ENCODE measurements around the gene ABCC5.
"Not testable (repeated sequence)": the region's sequence is repeated elsewhere in the genome, so short reads cannot be mapped to it uniquely, and the experiment has no call there.

Gene ABCC5

DNA sequence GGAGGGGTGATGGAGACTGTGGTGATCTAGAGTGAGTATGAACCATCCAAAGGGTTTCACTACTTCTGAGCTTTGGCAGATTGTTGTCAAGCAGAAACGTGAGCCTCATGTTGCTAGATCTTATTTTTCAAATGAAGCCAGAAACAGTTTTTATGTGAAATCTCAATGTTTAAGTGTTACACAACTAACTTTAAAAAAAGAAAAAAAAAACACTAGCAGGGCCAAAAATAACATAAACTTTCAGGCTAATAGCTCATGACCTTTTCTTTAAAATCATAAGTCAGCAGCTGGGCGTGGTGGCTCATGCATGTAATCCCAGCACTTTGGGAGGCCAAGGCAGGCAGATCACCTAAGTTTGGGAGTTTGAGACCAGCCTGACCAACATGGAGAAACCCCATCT lies 11.8 kb upstream of the ABCC5 start:
- TF ChIP-seq, protein P1, sequence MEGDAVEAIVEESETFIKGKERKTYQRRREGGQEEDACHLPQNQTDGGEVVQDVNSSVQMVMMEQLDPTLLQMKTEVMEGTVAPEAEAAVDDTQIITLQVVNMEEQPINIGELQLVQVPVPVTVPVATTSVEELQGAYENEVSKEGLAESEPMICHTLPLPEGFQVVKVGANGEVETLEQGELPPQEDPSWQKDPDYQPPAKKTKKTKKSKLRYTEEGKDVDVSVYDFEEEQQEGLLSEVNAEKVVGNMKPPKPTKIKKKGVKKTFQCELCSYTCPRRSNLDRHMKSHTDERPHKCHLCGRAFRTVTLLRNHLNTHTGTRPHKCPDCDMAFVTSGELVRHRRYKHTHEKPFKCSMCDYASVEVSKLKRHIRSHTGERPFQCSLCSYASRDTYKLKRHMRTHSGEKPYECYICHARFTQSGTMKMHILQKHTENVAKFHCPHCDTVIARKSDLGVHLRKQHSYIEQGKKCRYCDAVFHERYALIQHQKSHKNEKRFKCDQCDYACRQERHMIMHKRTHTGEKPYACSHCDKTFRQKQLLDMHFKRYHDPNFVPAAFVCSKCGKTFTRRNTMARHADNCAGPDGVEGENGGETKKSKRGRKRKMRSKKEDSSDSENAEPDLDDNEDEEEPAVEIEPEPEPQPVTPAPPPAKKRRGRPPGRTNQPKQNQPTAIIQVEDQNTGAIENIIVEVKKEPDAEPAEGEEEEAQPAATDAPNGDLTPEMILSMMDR (IDR thresholded peaks at IDR 0.05; ENCODE audit: poor library complexity, severe bottlenecking) = no peak
- Histone ChIP-seq H3K27ac (ENCODE audit: poor library complexity, severe bottlenecking) (no peak overlapping the region), H3K4me1 (ENCODE audit: insufficient read depth, poor library complexity, severe bottlenecking) (no peaks in the 10 kb centered on the region), H3K27me3 (ENCODE audit: insufficient read depth, poor library complexity, severe bottlenecking) (no peaks in the 10 kb centered on the region), H3K36me3 (ENCODE audit: low read depth) (no peaks in the 10 kb centered on the region), H3K9me3 (ENCODE audit: severe bottlenecking) (no peaks in the 10 kb centered on the region), H3K4me3 (ENCODE audit: severe bottlenecking) (no peak overlapping the region)
- ATAC-seq (ENCODE audit: low read depth) (no peak), DNase-seq (ENCODE audit: low spot score) (no peak)

DNA sequence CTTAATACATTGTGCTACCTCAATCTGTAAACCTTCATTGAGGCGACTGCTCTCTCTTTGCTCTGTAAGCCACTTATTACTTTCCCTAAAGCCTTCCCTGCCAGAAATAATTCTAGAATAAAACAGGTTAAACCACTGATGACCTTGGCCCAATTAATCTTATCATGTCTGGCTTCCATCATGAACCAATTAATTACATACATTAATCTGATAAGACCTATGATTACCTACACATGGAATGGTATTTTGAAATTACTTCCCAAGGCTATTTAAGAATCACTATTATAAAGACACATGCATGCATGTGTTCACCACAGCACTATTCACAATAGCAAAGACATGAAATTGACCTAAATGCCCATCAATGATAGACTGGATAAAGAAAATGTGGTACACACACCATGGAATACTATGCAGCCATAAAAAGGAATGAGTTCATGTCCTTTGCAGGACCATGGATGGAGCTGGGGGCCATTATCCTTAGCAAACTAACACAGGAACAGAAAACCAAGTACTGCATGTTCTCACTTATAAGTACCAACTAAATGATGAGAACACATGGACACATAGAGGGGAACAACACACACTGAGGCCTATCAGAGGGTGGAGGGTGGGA lies 10.7 kb upstream of the ABCC5 start:
- ATAC-seq (ENCODE audit: low read depth); H3K36me3 ChIP-seq (ENCODE audit: low read depth); H3K27ac ChIP-seq (ENCODE audit: poor library complexity, severe bottlenecking); H3K27me3 ChIP-seq (ENCODE audit: insufficient read depth, poor library complexity, severe bottlenecking); H3K4me1 ChIP-seq (ENCODE audit: insufficient read depth, poor library complexity, severe bottlenecking); H3K4me3 ChIP-seq (ENCODE audit: severe bottlenecking); H3K9me3 ChIP-seq (ENCODE audit: severe bottlenecking); DNase-seq (ENCODE audit: low spot score): not testable (repeated sequence)

DNA sequence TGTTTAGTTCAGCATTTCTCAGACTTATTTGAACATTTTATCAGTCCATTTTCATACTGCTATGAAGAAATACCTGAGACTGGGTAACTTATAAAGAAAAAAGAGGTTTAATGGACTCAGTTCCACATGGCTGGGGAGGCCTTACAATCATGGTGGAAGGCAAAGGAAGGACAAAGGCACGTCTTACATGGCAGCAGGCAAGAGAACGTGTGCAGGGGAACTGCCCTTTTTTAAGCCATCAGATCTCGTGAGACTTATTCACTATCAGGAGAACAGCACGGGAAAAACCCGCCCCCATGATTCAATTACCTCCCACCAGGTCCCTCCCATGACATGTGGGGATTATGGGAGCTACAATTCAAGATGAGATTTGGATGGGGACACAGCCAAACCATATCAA lies 7.6 kb upstream of the ABCC5 start:
- not testable (repeated sequence) for H3K9me3 ChIP-seq (ENCODE audit: severe bottlenecking); DNase-seq (ENCODE audit: low spot score); ATAC-seq (ENCODE audit: low read depth); H3K27ac ChIP-seq (ENCODE audit: poor library complexity, severe bottlenecking); H3K4me3 ChIP-seq (ENCODE audit: severe bottlenecking); H3K36me3 ChIP-seq (ENCODE audit: low read depth); H3K27me3 ChIP-seq (ENCODE audit: insufficient read depth, poor library complexity, severe bottlenecking); H3K4me1 ChIP-seq (ENCODE audit: insufficient read depth, poor library complexity, severe bottlenecking)

DNA sequence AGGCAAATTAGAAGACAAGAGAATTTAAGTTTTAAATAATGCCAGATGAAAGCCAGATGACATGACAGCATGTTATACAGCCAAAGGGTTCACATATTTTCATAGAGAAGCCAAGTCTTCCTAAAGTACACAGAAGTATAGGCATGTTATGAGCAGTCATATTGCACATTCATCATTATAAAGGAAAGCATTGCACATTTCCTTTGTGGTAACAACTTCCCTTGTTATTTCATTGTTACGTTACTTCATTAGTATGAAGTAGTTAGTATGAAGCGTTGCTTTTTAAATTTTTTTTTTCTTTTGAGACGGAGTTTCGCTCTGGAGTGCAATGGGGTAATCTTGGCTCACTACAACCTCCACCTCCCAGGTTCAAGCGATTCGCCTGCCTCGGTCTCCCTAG lies 4.6 kb upstream of the ABCC5 start:
- no peaks in the 10 kb centered on the region for H3K36me3 ChIP-seq (ENCODE audit: low read depth)
- H3K4me1 ChIP-seq (ENCODE audit: insufficient read depth, poor library complexity, severe bottlenecking) = no peaks in the 10 kb centered on the region
- ATAC-seq (ENCODE audit: low read depth) (no peak), DNase-seq (ENCODE audit: low spot score) (no peak)
- TF ChIP-seq, protein P1 (IDR thresholded peaks at IDR 0.05; ENCODE audit: poor library complexity, severe bottlenecking) = no peak
- no peak overlapping the region for H3K4me3 ChIP-seq (ENCODE audit: severe bottlenecking)
- H3K27me3 ChIP-seq (ENCODE audit: insufficient read depth, poor library complexity, severe bottlenecking) = no peaks in the 10 kb centered on the region
- H3K27ac ChIP-seq (ENCODE audit: poor library complexity, severe bottlenecking) = no peak overlapping the region
- H3K9me3 ChIP-seq (ENCODE audit: severe bottlenecking) = no peaks in the 10 kb centered on the region

DNA sequence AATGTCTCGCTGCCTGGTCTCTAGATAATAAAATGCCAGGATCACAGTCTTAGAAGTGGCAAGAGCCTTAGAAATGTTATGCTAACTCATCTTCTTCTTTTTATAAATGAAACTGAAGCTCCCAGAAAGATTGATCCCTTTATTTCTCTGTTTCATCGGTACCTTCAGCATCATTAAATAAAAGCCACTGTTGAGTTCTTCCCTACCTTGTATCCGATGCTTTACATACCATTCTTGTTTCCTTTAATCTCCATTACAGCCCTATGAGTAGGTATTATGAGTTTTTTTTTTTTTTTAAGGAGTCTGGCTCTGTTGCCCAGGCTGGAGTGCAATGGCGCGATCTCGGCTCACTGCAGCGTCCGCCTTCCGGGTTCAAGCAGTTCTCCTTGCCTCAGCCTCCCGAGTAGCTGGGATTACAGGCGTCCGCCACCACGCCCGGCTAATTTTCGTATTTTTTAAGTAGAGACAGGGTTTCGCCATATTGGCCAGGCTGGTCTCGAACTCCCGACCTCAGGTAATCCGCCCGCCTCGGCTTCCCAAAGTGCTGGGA lies 815 bp upstream of the ABCC5 start:
- ATAC-seq (ENCODE audit: low read depth) (no peak), DNase-seq (ENCODE audit: low spot score) (no peak)
- no peak overlapping the region for H3K27ac ChIP-seq (ENCODE audit: poor library complexity, severe bottlenecking)
- peaks cover 5% of the 10 kb centered on the region for H3K4me1 ChIP-seq (ENCODE audit: insufficient read depth, poor library complexity, severe bottlenecking)
- H3K27me3 ChIP-seq (ENCODE audit: insufficient read depth, poor library complexity, severe bottlenecking) = no peaks in the 10 kb centered on the region
- no peaks in the 10 kb centered on the region for H3K9me3 ChIP-seq (ENCODE audit: severe bottlenecking)
- no peaks in the 10 kb centered on the region; the same call in 1 of the 2 replicates for H3K36me3 ChIP-seq (ENCODE audit: low read depth)
- peak overlapping the region; percentile 94 for H3K4me3 ChIP-seq (ENCODE audit: severe bottlenecking)
- TF ChIP-seq, protein P1 (IDR thresholded peaks at IDR 0.05; ENCODE audit: poor library complexity, severe bottlenecking) = no peak

All from RWPE2 (cell line).